Caco-2 (cell line): ENCODE measurements around the gene PCDHGB1. TPM values are rescaled to one million over a fixed set of nuclear protein-coding genes. Genes with fewer than 3 reads are reported as not detected.

Source experiments
- BruUV-seq: library from RNA; stranded (reverse); fragments of 400-500 nt; replicated peaks from 2 replicates; lab custom pipeline; 2021; lab: Mats Ljungman, UMichigan
- CTCF ChIA-PET: fragments of 300-600 bp; sonication (Branson Sonifier 250); formaldehyde crosslinking; loops from one replicate; lab custom pipeline; 2022; ENCODE audit warnings: antibody characterized with exemption; lab: Charles Lee
- POLR2A ChIA-PET: fragments of 300-600 bp; sonication (Branson Sonifier 250); formaldehyde crosslinking; loops from one replicate; lab custom pipeline; 2022; ENCODE audit warnings: antibody characterized with exemption; lab: Charles Lee
- DNase-seq, 2 experiments: peaks; one replicate each; pipeline versions ENCODE4 v3.0.0 to v3.0.0-alpha.2; 2020 to 2022
- H3K27me3 ChIP-seq: replicated peaks from 2 replicates; pipeline ENCODE4 v1.6.0; 2011; ENCODE audit warnings: low read length; ENCODE audit not compliant: control insufficient read depth, insufficient read depth
- H3K36me3 ChIP-seq: 2 replicates; pipeline ENCODE4 v1.5.1; 2011; ENCODE audit warnings: low read length; ENCODE audit not compliant: control insufficient read depth, insufficient read depth
- H3K4me1 ChIP-seq: fragments of 250-450 bp; sonication (Bioruptor Pico); 2 replicates; pipeline ENCODE4 v1.5.1; 2020; ENCODE audit warnings: mild to moderate bottlenecking
- H3K4me3 ChIP-seq: 2 replicates; pipeline ENCODE4 v1.5.1; 2011; ENCODE audit warnings: low read depth, mild to moderate bottlenecking, control low read depth, low read length
- H3K9me3 ChIP-seq: fragments of 250-450 bp; sonication (Bioruptor Pico); 2 replicates; pipeline ENCODE4 v1.5.1; 2020; ENCODE audit warnings: mild to moderate bottlenecking, moderate library complexity
- H3K27ac Mint-ChIP-seq: one replicate; pipeline ENCODE4 v1.8.0; 2022; ENCODE audit warnings: mixed read lengths; ENCODE audit not compliant: unreplicated experiment
- H3K27me3 Mint-ChIP-seq: one replicate; pipeline ENCODE4 v1.8.0; 2022; ENCODE audit warnings: mixed read lengths; ENCODE audit not compliant: insufficient read depth, unreplicated experiment
- H3K36me3 Mint-ChIP-seq: one replicate; pipeline ENCODE4 v1.8.0; 2022; ENCODE audit warnings: mild to moderate bottlenecking, mixed read lengths; ENCODE audit not compliant: insufficient read depth, unreplicated experiment
- H3K4me1 Mint-ChIP-seq: one replicate; pipeline ENCODE4 v1.8.0; 2022; ENCODE audit warnings: low read depth, mixed read lengths; ENCODE audit not compliant: unreplicated experiment
- H3K4me3 Mint-ChIP-seq: one replicate; pipeline ENCODE4 v1.8.0; 2022; ENCODE audit warnings: mild to moderate bottlenecking, moderate library complexity, mixed read lengths; ENCODE audit not compliant: unreplicated experiment
- H3K9me3 Mint-ChIP-seq: one replicate; pipeline ENCODE4 v1.8.0; 2022; ENCODE audit warnings: mixed read lengths; ENCODE audit not compliant: unreplicated experiment
- intact Hi-C: fragments of 100-400 bp; cut with micrococcal nuclease; formaldehyde crosslinking; loops from one replicate; pipeline ENCODE4 v1.10.0; 2022; ENCODE audit not compliant: unreplicated experiment
- total RNA-seq: library from RNA; stranded (reverse); gene quantifications from 2 replicates; pipeline ENCODE4 v1.2.3, GENCODE V29; 2022
- TF ChIP-seq, protein P1 (sequence below), 2 experiments: fragments of 200-600 bp in 1 of 2; IDR thresholded peaks; 1 replicate in 1 of 2; 2 replicates in 1 of 2; pipeline versions ENCODE4 v1.5.1 to v1.8.0; 2011 to 2022; ENCODE audit warnings: antibody characterized with exemption in 1 of 2, control low read depth in 1 of 2, inconsistent platforms in 1 of 2, low read depth in 1 of 2, low read length in 1 of 2, mild to moderate bottlenecking in 1 of 2, moderate library complexity in 1 of 2; ENCODE audit not compliant: insufficient read depth in 1 of 2, severe bottlenecking in 1 of 2, unreplicated experiment in 1 of 2

PCDHGB1 gene
- total RNA-seq, 1 experiment from 2014 or later, result 0.66 TPM

DNA sequence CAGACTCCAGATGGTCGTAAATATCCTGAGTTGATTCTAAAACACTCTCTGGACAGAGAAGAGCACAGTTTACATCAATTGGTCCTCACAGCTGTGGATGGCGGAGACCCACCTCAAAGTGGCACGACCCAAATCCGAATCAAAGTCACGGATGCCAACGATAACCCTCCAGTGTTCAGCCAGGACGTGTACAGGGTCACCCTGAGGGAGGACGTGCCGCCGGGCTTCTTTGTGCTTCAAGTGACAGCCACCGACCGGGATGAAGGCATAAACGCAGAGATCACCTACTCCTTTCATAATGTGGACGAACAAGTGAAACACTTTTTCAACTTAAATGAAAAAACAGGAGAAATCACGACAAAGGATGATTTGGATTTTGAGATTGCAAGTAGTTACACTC lies 10.8 kb downstream of the PCDHGB1 start:
- Histone ChIP-seq H3K36me3 (no peaks in the 10 kb centered on the region), H3K4me1 (no peaks in the 10 kb centered on the region), H3K9me3 (no peaks in the 10 kb centered on the region), H3K4me3 (no peak overlapping the region), H3K27me3 (no peaks in the 10 kb centered on the region)
- Mint-ChIP-seq H3K27me3 (no peaks in the 10 kb centered on the region), H3K4me1 (no peaks in the 10 kb centered on the region), H3K9me3 (peaks cover 28% of the 10 kb centered on the region), H3K27ac (no peak overlapping the region), H3K4me3 (no peak overlapping the region), H3K36me3 (no peaks in the 10 kb centered on the region)
- DNase-seq, result no peak
- TF ChIP-seq, protein P1, sequence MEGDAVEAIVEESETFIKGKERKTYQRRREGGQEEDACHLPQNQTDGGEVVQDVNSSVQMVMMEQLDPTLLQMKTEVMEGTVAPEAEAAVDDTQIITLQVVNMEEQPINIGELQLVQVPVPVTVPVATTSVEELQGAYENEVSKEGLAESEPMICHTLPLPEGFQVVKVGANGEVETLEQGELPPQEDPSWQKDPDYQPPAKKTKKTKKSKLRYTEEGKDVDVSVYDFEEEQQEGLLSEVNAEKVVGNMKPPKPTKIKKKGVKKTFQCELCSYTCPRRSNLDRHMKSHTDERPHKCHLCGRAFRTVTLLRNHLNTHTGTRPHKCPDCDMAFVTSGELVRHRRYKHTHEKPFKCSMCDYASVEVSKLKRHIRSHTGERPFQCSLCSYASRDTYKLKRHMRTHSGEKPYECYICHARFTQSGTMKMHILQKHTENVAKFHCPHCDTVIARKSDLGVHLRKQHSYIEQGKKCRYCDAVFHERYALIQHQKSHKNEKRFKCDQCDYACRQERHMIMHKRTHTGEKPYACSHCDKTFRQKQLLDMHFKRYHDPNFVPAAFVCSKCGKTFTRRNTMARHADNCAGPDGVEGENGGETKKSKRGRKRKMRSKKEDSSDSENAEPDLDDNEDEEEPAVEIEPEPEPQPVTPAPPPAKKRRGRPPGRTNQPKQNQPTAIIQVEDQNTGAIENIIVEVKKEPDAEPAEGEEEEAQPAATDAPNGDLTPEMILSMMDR (IDR thresholded peaks at IDR 0.05; ENCODE audit: insufficient read depth in 1 of 2, low read depth in 1 of 2, low read length in 1 of 2, severe bottlenecking in 1 of 2, unreplicated experiment in 1 of 2), result no peak
- CTCF ChIA-PET, result no interaction called here
- POLR2A ChIA-PET, result no interaction called here
- intact Hi-C loops, result no loop called here
- no TSS peak for BruUV-seq

DNA sequence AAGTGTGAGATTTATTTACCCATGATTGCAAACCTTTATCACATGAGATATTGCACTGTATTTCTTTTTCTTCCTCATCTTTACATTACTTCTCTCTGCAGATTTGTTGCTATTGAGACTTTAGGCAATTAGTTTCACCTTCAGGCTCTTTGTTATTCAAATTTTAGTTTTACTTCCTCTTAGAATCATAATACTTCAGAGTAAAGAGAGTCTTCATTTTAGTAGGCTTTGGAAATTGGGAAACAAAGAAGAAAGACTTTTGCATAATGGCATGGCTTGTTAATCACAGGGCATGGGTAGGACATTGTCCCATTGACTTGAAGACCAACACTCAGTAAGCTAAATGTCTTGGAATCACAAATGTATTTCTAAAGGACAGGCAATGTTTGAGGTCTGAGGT lies 12.8 kb downstream of the PCDHGB1 start:
- Mint-ChIP-seq H3K4me3 (no peak overlapping the region), H3K36me3 (no peaks in the 10 kb centered on the region), H3K27me3 (no peaks in the 10 kb centered on the region), H3K9me3 (peaks cover 31% of the 10 kb centered on the region), H3K27ac (no peak overlapping the region), H3K4me1 (no peaks in the 10 kb centered on the region)
- H3K36me3 ChIP-seq, result no peaks in the 10 kb centered on the region
- no peak overlapping the region for H3K4me3 ChIP-seq
- POLR2A ChIA-PET, result no interaction called here
- TF ChIP-seq, protein P1 (IDR thresholded peaks at IDR 0.05; ENCODE audit: insufficient read depth in 1 of 2, low read depth in 1 of 2, low read length in 1 of 2, severe bottlenecking in 1 of 2, unreplicated experiment in 1 of 2), result no peak
- CTCF ChIA-PET, result no interaction called here
- no peaks in the 10 kb centered on the region for H3K9me3 ChIP-seq
- intact Hi-C loops, result no loop called here
- no peaks in the 10 kb centered on the region for H3K4me1 ChIP-seq
- no peak for DNase-seq
- no TSS peak for BruUV-seq
- no peaks in the 10 kb centered on the region for H3K27me3 ChIP-seq

DNA sequence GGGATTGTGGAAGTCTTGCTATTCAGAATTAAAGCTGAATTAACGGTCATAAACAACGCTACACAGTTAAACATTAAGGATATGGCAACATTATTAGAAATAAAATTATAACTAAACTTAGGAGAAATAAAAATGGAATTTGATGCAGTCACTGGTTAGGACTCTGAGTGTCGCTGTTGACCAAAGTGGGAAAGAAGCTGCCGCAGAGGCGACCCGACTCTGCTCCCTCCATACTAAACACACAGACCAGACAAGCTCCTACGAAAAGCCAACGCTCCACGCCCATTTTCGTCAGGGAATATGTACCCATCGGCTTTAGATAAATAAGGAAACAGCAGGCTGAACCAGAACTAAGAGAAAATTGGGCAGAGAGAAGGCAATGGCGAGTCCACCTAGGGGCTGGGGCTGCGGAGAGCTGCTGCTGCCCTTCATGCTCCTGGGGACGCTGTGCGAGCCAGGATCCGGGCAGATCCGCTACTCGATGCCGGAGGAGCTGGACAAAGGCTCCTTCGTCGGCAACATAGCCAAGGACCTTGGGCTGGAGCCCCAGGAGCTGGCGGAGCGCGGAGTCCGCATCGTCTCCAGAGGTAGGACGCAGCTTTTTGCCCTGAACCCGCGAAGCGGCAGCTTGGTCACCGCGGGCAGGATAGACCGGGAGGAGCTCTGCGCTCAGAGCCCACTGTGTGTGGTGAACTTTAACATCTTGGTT lies 14.2 kb downstream of the PCDHGB1 start, which contains the start of gene PCDHGA5:
Gene PCDHGA5 (plus strand): TSS at position 211 of the 709 bp plus-strand sequence. CDS start 169 bp downstream, at position 380.
- intact Hi-C loops, result no loop called here
- POLR2A ChIA-PET, result no interaction called here
- no peaks in the 10 kb centered on the region for H3K4me1 Mint-ChIP-seq
- no peaks in the 10 kb centered on the region for H3K36me3 Mint-ChIP-seq
- no peaks in the 10 kb centered on the region for H3K36me3 ChIP-seq
- no TSS peak for BruUV-seq
- no peak for DNase-seq
- H3K27ac Mint-ChIP-seq, result no peak within 1 kb of the TSS
- no peaks in the 10 kb centered on the region for H3K27me3 ChIP-seq
- no peaks in the 10 kb centered on the region for H3K27me3 Mint-ChIP-seq
- H3K4me3 ChIP-seq, result no peak within 1 kb of the TSS
- no peak within 1 kb of the TSS for H3K4me3 Mint-ChIP-seq
- CTCF ChIA-PET, result interaction anchor here (1.9 kb wide), 1 partner anchor 200 kb away, joined by 6 read pairs; no protein-coding TSS in a partner anchor
- no peaks in the 10 kb centered on the region for H3K4me1 ChIP-seq
- H3K9me3 Mint-ChIP-seq, result peaks cover 31% of the 10 kb centered on the region
- H3K9me3 ChIP-seq, result no peaks in the 10 kb centered on the region
- TF ChIP-seq, protein P1 (IDR thresholded peaks at IDR 0.05; ENCODE audit: insufficient read depth in 1 of 2, low read depth in 1 of 2, low read length in 1 of 2, severe bottlenecking in 1 of 2, unreplicated experiment in 1 of 2), result no peak
